ENCODE results near the gene MAP3K4.

- TF ChIP-seq, protein P1, sequence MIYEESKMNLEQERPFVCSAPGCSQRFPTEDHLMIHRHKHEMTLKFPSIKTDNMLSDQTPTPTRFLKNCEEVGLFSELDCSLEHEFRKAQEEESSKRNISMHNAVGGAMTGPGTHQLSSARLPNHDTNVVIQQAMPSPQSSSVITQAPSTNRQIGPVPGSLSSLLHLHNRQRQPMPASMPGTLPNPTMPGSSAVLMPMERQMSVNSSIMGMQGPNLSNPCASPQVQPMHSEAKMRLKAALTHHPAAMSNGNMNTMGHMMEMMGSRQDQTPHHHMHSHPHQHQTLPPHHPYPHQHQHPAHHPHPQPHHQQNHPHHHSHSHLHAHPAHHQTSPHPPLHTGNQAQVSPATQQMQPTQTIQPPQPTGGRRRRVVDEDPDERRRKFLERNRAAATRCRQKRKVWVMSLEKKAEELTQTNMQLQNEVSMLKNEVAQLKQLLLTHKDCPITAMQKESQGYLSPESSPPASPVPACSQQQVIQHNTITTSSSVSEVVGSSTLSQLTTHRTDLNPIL (CRISPR knock-in tag; IDR thresholded peaks at IDR 0.05; ENCODE audit: low read depth) = no peak
- TF ChIP-seq ZFP30 (CRISPR knock-in tag; IDR thresholded peaks at IDR 0.05) (no peak), ARNTL (CRISPR knock-in tag; IDR thresholded peaks at IDR 0.05; ENCODE audit: borderline replicate concordance, low read depth) (no peak), CSDC2 (CRISPR knock-in tag; IDR thresholded peaks at IDR 0.05) (no peak), ZNF565 (CRISPR knock-in tag; conservative IDR thresholded peaks at IDR 0.05; ENCODE audit: low read depth) (no peak), ZNF70 (CRISPR knock-in tag; IDR thresholded peaks at IDR 0.05) (no peak), SNAI2 (CRISPR knock-in tag; IDR thresholded peaks at IDR 0.05) (no peak), ISL1 (CRISPR knock-in tag; IDR thresholded peaks at IDR 0.05) (no peak), ZFP3 (CRISPR knock-in tag; IDR thresholded peaks at IDR 0.05) (no peak), OSR1 (CRISPR knock-in tag; IDR thresholded peaks at IDR 0.05) (no peak), ZC3H10 (CRISPR knock-in tag; IDR thresholded peaks at IDR 0.05) (no peak), PPARA (CRISPR knock-in tag; IDR thresholded peaks at IDR 0.05; ENCODE audit: borderline replicate concordance) (no peak), RARB (CRISPR knock-in tag; IDR thresholded peaks at IDR 0.05) (no peak)
- TF ChIP-seq, protein P2, sequence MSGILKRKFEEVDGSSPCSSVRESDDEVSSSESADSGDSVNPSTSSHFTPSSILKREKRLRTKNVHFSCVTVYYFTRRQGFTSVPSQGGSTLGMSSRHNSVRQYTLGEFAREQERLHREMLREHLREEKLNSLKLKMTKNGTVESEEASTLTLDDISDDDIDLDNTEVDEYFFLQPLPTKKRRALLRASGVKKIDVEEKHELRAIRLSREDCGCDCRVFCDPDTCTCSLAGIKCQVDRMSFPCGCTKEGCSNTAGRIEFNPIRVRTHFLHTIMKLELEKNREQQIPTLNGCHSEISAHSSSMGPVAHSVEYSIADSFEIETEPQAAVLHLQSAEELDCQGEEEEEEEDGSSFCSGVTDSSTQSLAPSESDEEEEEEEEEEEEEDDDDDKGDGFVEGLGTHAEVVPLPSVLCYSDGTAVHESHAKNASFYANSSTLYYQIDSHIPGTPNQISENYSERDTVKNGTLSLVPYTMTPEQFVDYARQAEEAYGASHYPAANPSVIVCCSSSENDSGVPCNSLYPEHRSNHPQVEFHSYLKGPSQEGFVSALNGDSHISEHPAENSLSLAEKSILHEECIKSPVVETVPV (CRISPR knock-in tag; IDR thresholded peaks at IDR 0.05) = no peak
Measured at GRCh38 chr6:161074496-161075121, 83.0 kb downstream of the MAP3K4 start.
